Measurements from ENCODE around the gene ALG13.
"Not testable (repeated sequence)": the region's sequence is repeated elsewhere in the genome, so short reads cannot be mapped to it uniquely, and the experiment has no call there.

Gene ALG13

GRCh38 chrX:111680988-111681779, at the start of gene ALG13:
Gene ALG13 (plus strand): TSS chrX:111681170. CDS start chrX:111681219, 49 bp downstream.
- peaks cover 31% of the 10 kb centered on the region for H3K4me1 Mint-ChIP-seq
- peaks cover 16% of the 10 kb centered on the region for H3K36me3 Mint-ChIP-seq
- peak within 1 kb of the TSS; percentile 96 for H3K27ac Mint-ChIP-seq
- peak within 1 kb of the TSS; percentile 88 for H3K4me3 Mint-ChIP-seq
- no peaks in the 10 kb centered on the region for H3K27me3 Mint-ChIP-seq
- CTCF ChIA-PET: no interaction called here
- no peaks in the 10 kb centered on the region for H3K9me3 Mint-ChIP-seq
- DNase-seq: peak; percentile 90

DNA sequence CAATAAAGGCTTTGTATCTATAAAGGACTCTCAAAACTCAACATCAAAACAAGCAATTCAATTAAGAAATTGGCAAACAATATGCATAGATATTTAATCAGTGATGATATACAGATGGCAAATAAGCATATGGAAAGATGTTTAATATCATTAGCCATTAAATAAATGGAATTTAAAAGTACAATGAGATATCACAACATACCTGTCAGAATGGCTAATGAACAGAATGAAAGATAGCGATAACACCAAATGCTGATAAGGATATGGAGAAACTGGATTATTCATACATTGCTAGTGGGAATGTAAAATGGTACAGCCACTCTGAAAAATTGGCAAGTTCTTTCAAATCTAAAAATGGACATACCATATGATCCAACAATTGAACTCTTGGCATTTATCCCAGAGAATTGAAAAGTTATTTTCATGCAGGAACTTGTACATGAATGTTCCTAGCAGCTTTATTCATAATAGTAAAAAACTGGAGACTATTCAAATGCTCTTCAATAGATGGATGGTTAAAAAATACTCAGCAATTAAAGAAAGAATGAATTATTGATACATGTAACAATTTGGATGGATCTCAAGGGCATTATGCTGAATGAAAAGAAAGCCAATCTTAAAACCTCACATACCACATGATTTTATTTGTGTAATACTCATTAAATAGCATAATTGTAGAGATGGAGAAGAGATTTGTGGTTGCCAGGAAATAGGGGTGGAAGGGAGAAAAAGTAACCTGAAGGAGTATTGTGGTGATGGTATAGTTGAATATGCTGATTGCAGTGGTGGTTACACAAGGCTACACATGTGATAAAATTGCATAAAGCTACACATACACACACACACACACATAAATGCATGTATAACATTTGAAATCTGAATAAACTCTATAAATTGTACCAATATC, 45.9 kb upstream of the ALG13 start:
- CTCF ChIA-PET: no interaction called here
- H3K4me3 Mint-ChIP-seq: no peak overlapping the region
- H3K4me1 Mint-ChIP-seq: no peaks in the 10 kb centered on the region

GRCh38 chrX:111641969-111642368, 39.0 kb upstream of the ALG13 start:
- H3K27me3 Mint-ChIP-seq: no peaks in the 10 kb centered on the region
- no peak overlapping the region for H3K4me3 Mint-ChIP-seq
- no peak for DNase-seq
- CTCF ChIA-PET: no interaction called here
- no peaks in the 10 kb centered on the region for H3K9me3 Mint-ChIP-seq
- no peaks in the 10 kb centered on the region for H3K4me1 Mint-ChIP-seq
- no peak overlapping the region for H3K27ac Mint-ChIP-seq
- no peaks in the 10 kb centered on the region for H3K36me3 Mint-ChIP-seq

More for the DNA sequence above, 45.9 kb upstream of the ALG13 start:
- Mint-ChIP-seq H3K27ac (no peak overlapping the region), H3K36me3 (no peaks in the 10 kb centered on the region), H3K9me3 (no peaks in the 10 kb centered on the region), H3K27me3 (no peaks in the 10 kb centered on the region)
- DNase-seq: no peak

GRCh38 chrX:111645165-111645564, 35.8 kb upstream of the ALG13 start:
- H3K4me3 Mint-ChIP-seq, H3K27me3 Mint-ChIP-seq, CTCF ChIA-PET, H3K9me3 Mint-ChIP-seq, H3K36me3 Mint-ChIP-seq, H3K27ac Mint-ChIP-seq, H3K4me1 Mint-ChIP-seq, DNase-seq: not testable (repeated sequence)

GRCh38 chrX:111645607-111646006, 35.4 kb upstream of the ALG13 start:
- Mint-ChIP-seq H3K9me3 (no peaks in the 10 kb centered on the region), H3K27me3 (no peaks in the 10 kb centered on the region), H3K36me3 (no peaks in the 10 kb centered on the region), H3K4me1 (no peaks in the 10 kb centered on the region), H3K4me3 (no peak overlapping the region), H3K27ac (no peak overlapping the region)
- CTCF ChIA-PET: no interaction called here
- no peak for DNase-seq

GRCh38 chrX:111646515-111646914, 34.5 kb upstream of the ALG13 start:
- H3K4me3 Mint-ChIP-seq: no peak overlapping the region
- no peaks in the 10 kb centered on the region for H3K9me3 Mint-ChIP-seq
- DNase-seq: no peak
- H3K27ac Mint-ChIP-seq: no peak overlapping the region
- no peaks in the 10 kb centered on the region for H3K36me3 Mint-ChIP-seq
- CTCF ChIA-PET: no interaction called here
- no peaks in the 10 kb centered on the region for H3K27me3 Mint-ChIP-seq
- no peaks in the 10 kb centered on the region for H3K4me1 Mint-ChIP-seq

DNA sequence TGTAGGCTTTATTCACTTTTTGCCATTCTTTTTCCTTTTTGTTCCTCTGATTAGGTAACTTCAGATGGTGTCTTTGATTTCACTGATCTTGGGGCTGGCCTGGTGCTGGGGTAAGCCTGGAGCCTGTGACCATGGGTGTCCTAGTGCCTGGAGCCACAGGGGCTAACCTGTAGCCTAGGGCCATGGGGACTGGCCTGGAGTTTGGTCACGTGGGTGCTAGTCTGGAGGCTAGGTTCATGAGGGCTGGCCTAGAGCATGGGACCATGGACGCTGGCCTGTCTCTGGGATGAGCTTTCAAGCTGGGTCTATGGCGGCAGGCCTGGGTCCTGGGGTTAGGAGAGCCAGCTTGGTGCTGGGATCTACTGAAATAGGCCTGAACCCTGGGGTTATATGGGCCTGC, 32.2 kb upstream of the ALG13 start:
- no peak for DNase-seq
- CTCF ChIA-PET: no interaction called here
- H3K4me3 Mint-ChIP-seq: no peak overlapping the region
- H3K9me3 Mint-ChIP-seq: no peaks in the 10 kb centered on the region
- H3K4me1 Mint-ChIP-seq: no peaks in the 10 kb centered on the region
- H3K27ac Mint-ChIP-seq: no peak overlapping the region
- no peaks in the 10 kb centered on the region for H3K36me3 Mint-ChIP-seq
- no peaks in the 10 kb centered on the region for H3K27me3 Mint-ChIP-seq

- CTCF ChIA-PET: no interaction called here
- Mint-ChIP-seq H3K36me3 (no peaks in the 10 kb centered on the region), H3K27ac (no peak overlapping the region), H3K27me3 (no peaks in the 10 kb centered on the region), H3K9me3 (no peaks in the 10 kb centered on the region), H3K4me1 (no peaks in the 10 kb centered on the region), H3K4me3 (no peak overlapping the region)
- DNase-seq: no peak
These were observed 31.3 kb upstream of the ALG13 start for GRCh38 chrX:111649638-111650037.

DNA sequence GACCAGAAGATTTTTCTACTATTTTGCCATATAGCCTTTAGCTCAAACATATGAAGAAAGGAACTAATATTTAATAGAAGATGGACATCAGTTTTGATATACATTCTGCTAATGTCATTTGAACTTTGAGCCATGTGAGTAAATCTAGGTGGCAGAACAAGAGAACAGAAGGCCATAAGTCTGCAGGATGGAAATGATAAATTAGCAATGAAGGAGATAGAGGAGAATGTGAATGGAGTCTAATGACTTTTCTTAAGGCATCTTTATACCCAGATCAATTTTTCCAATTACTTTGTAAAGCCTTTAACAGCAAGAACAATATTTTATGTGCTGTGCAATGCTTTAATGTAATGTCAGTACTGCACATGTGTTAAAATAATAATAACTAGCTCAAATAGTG, 30.1 kb upstream of the ALG13 start:
- Mint-ChIP-seq H3K36me3 (no peaks in the 10 kb centered on the region), H3K27ac (no peak overlapping the region), H3K4me3 (no peak overlapping the region), H3K27me3 (no peaks in the 10 kb centered on the region), H3K4me1 (no peaks in the 10 kb centered on the region), H3K9me3 (no peaks in the 10 kb centered on the region)
- CTCF ChIA-PET: no interaction called here
- no peak for DNase-seq

DNA sequence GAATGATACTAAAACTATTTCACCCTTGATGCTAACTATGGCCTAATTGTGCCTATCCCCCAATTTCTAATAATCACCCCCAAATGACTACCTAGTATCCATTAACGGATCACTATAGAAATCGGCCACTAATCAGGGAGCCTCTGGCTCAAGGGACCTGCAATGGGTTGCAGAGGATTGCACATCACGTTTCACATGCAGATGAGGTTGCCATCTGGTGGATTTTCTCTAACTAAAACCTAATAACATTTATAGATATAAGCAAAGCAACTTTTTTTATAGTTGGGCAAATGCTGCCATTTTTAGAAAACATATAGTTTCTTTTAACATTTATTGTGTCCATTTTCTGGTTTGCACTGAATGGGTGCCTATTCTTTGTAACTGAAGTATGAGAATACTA, 28.3 kb upstream of the ALG13 start:
- DNase-seq: no peak
- Mint-ChIP-seq H3K9me3 (no peaks in the 10 kb centered on the region), H3K27me3 (no peaks in the 10 kb centered on the region), H3K36me3 (no peaks in the 10 kb centered on the region), H3K4me3 (no peak overlapping the region), H3K4me1 (no peaks in the 10 kb centered on the region), H3K27ac (no peak overlapping the region)
- CTCF ChIA-PET: no interaction called here

DNA sequence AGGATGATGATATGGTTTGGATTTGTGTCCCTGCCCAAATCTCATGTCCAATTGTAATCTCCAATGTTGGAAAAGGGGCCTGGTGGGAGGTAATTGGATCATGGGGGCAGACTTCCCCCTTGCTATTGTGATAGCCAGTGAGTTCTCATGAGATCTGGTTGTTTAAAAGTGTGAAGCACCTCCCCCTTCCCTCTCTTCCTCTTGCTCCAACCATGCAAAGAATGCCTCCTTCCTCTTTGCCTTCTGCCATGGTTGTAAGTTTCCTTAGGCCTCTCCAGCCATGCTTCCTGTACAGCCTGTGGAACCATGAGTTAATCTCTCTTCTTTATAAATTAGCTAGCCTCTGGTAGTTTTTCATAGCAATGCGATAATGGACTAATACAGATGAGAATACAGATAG, 19.7 kb upstream of the ALG13 start:
- no peaks in the 10 kb centered on the region for H3K36me3 Mint-ChIP-seq
- CTCF ChIA-PET: no interaction called here
- H3K4me3 Mint-ChIP-seq: no peak overlapping the region
- DNase-seq: no peak
- no peak overlapping the region for H3K27ac Mint-ChIP-seq
- H3K9me3 Mint-ChIP-seq: no peaks in the 10 kb centered on the region
- peaks cover 3% of the 10 kb centered on the region for H3K27me3 Mint-ChIP-seq
- H3K4me1 Mint-ChIP-seq: no peaks in the 10 kb centered on the region

GRCh38 chrX:111662292-111662691, 18.7 kb upstream of the ALG13 start:
- no peaks in the 10 kb centered on the region for H3K36me3 Mint-ChIP-seq
- H3K4me3 Mint-ChIP-seq: no peak overlapping the region
- CTCF ChIA-PET: no interaction called here
- peaks cover 3% of the 10 kb centered on the region for H3K27me3 Mint-ChIP-seq
- H3K9me3 Mint-ChIP-seq: no peaks in the 10 kb centered on the region
- H3K27ac Mint-ChIP-seq: no peak overlapping the region
- H3K4me1 Mint-ChIP-seq: no peaks in the 10 kb centered on the region
- no peak for DNase-seq

GRCh38 chrX:111671668-111672067, 9.3 kb upstream of the ALG13 start:
- no peaks in the 10 kb centered on the region for H3K9me3 Mint-ChIP-seq
- H3K4me3 Mint-ChIP-seq: no peak overlapping the region
- no peaks in the 10 kb centered on the region for H3K36me3 Mint-ChIP-seq
- no peaks in the 10 kb centered on the region for H3K27me3 Mint-ChIP-seq
- H3K27ac Mint-ChIP-seq: no peak overlapping the region
- CTCF ChIA-PET: no interaction called here
- DNase-seq: no peak
- H3K4me1 Mint-ChIP-seq: no peaks in the 10 kb centered on the region

DNA sequence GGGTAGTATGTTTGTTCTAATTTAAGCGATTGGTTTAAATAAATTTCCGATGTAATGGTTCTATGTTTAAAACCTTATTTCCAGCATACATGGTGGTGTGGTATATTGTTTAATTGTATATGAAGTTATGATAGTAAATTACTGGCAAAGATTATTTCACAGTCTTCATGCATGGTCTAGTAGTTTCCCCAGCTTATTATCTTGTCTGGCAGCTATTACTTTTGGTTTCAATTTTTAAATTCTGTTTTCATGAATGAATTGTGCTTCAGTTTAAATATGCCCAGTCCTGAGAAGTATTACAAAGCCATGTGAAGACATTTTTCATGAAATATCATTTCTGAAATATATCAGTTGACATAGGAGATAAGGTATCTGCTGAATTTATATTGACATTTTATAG, 6.3 kb downstream of the ALG13 start:
- Mint-ChIP-seq H3K9me3 (no peaks in the 10 kb centered on the region), H3K4me3 (no peak overlapping the region), H3K27ac (no peak overlapping the region), H3K27me3 (no peaks in the 10 kb centered on the region), H3K4me1 (peaks cover 26% of the 10 kb centered on the region), H3K36me3 (peaks cover 43% of the 10 kb centered on the region)
- CTCF ChIA-PET: no interaction called here
- no peak for DNase-seq

GRCh38 chrX:111695297-111695880, 14.4 kb downstream of the ALG13 start:
- Mint-ChIP-seq H3K27ac (no peak overlapping the region), H3K36me3 (peaks cover 9% of the 10 kb centered on the region)
- CTCF ChIA-PET: no interaction called here

More at GRCh38 chrX:111695297-111695880, 14.4 kb downstream of the ALG13 start:
- Mint-ChIP-seq H3K9me3 (no peaks in the 10 kb centered on the region), H3K4me1 (no peaks in the 10 kb centered on the region), H3K27me3 (no peaks in the 10 kb centered on the region), H3K4me3 (no peak overlapping the region)
- DNase-seq: no peak
